Loucy (cell line): Measurements from ENCODE around the gene CMC2.

Source experiments
- EZH2phosphoT487 ChIP-seq: fragments of 200-600 bp; IDR thresholded peaks from 2 replicates; pipeline ENCODE4 v1.6.1; 2018; ENCODE audit warnings: antibody characterized with exemption, mild to moderate bottlenecking, moderate library complexity, borderline replicate concordance
- TF ChIP-seq, protein P1 (sequence below): fragments of 200-600 bp; sonication (generic); conservative IDR thresholded peaks from 2 replicates; pipeline ENCODE4 v1.5.1; 2014; ENCODE audit warnings: mild to moderate bottlenecking, antibody characterized with exemption, low read length

DNA sequence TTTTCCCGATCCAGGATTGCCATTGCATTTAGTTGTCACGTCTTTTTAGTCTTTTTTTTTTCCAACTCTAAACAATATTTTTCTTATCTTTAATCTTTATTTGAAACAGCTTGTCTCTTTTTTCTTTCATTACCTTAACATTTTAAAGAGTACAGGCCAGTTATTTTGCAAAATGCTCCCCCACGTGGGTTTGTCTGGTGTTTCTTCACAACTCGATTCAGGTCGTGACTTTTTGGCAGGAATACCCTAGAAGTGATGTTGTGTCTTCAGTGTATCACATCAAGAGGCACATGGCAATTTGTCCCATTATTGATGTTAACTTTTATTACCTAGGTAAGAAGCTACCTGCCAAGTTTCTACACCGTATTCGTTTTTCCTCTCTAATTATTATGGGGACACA lies 17.9 kb downstream of the CMC2 start:
- no peak for TF ChIP-seq EZH2phosphoT487
- TF ChIP-seq, protein P1, sequence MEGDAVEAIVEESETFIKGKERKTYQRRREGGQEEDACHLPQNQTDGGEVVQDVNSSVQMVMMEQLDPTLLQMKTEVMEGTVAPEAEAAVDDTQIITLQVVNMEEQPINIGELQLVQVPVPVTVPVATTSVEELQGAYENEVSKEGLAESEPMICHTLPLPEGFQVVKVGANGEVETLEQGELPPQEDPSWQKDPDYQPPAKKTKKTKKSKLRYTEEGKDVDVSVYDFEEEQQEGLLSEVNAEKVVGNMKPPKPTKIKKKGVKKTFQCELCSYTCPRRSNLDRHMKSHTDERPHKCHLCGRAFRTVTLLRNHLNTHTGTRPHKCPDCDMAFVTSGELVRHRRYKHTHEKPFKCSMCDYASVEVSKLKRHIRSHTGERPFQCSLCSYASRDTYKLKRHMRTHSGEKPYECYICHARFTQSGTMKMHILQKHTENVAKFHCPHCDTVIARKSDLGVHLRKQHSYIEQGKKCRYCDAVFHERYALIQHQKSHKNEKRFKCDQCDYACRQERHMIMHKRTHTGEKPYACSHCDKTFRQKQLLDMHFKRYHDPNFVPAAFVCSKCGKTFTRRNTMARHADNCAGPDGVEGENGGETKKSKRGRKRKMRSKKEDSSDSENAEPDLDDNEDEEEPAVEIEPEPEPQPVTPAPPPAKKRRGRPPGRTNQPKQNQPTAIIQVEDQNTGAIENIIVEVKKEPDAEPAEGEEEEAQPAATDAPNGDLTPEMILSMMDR: no peak
